GM19324 (cell line): ENCODE data around the gene ZNF483.
"Not testable (repeated sequence)": the region's sequence is repeated elsewhere in the genome, so short reads cannot be mapped to it uniquely, and the experiment has no call there.

Source experiments
- ATAC-seq: cut with Tn5 transposase; IDR thresholded peaks from one replicate; pipeline ENCODE4 v1.9.1; 2021; ENCODE audit warnings: mild to moderate bottlenecking, moderate library complexity; ENCODE audit not compliant: unreplicated experiment, low FRiP score

The ZNF483 gene

GRCh38 chr9:111533099-111533790 lies 8.3 kb downstream of the ZNF483 start:
- no peak for ATAC-seq

DNA sequence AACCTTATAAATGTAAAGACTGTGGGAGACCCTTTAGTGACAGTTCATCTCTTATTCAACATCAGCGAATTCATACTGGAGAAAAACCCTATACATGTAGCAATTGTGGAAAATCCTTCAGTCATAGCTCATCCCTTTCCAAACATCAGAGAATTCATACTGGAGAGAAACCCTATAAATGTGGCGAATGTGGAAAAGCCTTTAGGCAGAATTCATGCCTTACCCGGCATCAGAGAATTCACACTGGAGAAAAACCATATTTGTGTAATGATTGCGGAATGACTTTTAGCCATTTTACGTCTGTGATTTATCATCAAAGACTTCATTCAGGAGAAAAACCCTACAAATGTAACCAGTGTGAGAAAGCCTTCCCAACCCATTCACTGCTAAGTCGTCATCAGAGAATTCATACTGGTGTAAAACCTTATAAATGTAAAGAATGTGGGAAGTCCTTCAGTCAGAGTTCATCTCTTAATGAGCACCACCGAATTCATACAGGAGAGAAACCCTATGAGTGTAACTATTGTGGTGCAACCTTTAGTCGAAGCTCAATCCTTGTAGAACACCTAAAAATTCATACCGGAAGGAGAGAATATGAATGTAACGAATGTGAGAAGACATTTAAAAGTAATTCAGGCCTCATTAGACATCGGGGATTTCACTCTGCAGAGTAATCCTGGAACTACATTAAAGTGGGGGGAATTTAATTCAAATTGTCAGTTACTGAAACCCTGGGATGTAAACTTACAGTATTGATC lies 17.7 kb downstream of the ZNF483 start:
- no peak for ATAC-seq

DNA sequence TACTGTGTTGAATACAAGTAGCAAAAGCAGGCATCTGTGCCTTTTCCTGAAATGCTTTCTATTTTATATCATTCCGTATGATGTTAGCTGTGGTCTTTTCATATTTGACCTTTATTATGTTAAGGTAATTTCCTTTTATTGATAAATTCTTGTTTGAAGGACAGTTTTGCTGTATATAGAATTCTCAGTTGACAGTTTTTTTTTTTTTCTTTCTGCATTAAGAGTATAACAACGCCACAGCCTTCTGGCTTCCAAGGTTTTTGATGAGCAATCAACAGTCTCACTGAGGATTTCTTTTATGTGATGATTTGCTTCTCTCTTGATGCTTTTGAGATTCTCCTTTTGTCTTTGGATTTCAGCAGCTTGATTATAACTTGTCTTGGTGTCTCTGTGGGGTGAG lies 23.6 kb downstream of the ZNF483 start:
- ATAC-seq = no peak

DNA sequence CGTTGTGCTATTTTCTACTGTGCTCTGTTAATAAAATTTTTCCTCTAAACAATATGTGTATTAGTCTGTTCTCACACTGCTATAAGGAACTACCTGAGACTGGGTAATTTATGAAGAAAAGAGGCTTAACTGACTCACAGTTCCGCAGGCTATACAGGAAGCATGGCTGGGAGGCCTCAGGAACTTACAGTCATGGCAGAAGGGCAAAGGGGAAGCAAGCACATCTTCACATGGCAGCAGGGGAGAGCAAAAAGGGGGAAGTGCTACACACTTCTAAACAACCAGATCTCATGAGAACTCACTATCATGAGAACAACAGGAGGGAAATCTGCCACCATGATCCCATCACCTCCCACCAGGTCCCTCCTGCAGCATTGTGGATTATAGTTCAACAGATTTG lies 30.4 kb downstream of the ZNF483 start:
- not testable (repeated sequence) for ATAC-seq

- ATAC-seq = no peak
Measured at GRCh38 chr9:111559000-111559610, 34.1 kb downstream of the ZNF483 start.

DNA sequence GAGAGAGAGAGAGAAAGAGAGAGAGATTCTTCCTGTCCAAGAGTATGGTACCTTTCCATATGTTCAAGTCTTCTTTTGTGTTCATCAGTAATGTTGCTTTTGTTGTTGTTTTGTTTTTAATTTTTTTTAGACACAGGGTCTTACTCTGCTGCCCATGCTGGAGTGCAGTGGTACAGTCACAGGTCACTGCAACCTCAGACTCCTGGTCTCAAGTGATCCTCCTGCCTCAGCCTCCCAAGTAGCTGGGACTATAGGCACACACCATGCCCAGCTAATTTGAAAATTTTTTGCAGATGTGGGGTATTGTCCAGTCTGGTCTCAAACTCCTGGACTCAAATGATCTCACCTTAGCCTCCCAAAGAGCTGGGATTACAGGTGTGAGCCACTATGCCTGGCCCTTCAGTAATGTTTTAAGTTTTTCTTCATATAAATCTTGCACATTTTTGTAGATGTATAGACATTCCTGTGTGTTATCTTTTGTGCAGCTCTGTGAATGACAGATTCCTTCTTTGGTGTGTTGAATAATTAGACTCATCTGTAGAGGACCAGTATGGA lies 36.3 kb downstream of the ZNF483 start:
- no peak for ATAC-seq

DNA sequence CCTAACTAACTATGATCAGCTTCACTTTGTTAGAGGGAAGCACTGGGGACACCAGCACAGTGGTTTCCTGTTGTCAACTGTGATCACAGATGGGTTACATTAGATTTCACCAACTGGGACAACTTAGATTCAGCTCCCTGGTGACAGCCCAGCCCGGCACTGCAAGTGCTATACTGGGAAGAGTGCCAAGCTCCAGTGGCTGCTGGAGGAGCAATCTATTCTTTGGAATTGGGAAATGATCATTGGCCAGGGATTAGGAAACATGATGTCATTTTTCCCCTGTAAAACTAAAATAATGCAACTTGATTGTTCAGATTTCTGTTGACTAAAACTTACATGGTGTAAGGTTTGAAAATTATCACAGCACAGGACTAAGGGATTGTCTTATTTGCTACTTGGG lies 41.3 kb downstream of the ZNF483 start:
- ATAC-seq = no peak

DNA sequence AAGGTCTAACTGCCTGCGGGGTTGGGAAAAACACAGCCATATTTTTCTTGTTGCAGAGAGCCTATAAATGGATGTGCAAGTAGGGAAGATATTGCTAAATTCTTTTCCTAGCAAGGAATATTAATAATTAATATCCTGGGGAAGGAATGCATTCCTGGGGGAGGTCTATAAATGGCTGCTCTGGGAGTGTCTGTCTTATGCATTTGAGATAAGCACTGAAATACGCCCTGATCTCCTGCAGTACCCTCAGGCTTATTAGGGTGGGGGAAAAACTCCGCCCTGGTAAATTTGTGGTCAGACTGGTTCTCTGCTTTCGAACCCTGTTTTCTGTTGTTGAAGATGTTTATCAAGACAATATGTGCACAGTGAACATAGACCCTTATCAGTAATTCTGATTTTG lies 43.1 kb downstream of the ZNF483 start:
- not testable (repeated sequence) for ATAC-seq

GRCh38 chr9:111572950-111573604 lies 48.1 kb downstream of the ZNF483 start:
- no peak for ATAC-seq

DNA sequence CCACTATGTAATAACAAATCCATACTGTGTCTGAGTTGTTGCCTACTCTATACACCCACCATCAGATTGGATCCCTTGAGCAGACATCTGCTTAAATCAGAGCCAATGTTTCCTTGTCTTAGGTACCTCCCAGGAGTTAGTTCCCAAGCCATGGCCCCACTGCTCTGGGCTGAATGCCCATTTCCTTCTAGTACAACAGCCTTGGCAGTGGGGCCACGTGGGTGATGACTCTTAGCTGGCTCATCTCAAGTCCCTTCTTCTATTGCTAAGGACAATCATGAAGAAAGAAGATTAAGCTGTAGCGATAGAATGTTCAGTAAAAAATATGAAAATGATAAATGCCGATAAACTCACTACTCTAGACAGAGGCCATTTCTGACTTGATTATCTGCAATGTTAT lies 57.9 kb downstream of the ZNF483 start:
- ATAC-seq = no peak

DNA sequence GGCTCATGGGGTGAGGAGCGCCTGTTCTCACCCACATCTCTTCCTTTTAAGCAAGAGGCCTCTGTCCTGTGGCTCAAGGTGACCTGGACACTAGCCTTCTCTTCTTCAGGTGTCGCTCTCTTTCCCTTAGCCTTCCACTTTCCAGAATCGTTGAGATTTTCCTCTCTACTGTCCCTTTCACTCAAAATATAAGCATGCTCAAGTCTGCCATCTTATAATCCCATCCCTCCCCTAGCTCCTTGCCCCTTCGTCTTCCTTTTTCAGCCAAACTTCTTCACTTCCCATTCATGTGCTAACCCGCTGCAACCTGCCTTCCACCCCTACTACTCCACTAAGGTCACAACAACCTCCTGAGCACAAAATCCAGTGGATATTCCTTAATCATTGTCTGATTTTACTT lies 61.4 kb downstream of the ZNF483 start:
- no peak for ATAC-seq

DNA sequence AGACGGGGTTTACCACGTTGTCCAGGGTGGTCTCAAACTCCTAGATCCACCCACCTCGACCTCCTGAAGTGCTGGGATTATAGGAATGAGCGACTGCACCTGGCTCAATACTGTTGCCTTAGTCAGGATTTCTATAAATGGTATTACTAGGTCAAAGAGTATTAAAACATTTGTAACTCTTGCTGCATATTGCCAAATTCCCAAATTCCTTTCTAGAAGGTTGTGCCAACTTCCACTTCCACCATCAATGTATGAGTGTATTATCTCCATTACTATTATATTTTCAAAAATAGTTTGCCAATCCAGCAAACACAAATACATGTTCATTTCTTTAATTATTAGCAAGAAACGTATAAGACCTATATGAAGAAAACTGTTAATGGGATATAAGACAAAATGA lies 63.9 kb downstream of the ZNF483 start:
- ATAC-seq = no peak

- no peak for ATAC-seq
Measured at GRCh38 chr9:111597852-111598732, 73.1 kb downstream of the ZNF483 start.

- ATAC-seq = no peak
Measured at GRCh38 chr9:111598733-111599091, 73.7 kb downstream of the ZNF483 start.

DNA sequence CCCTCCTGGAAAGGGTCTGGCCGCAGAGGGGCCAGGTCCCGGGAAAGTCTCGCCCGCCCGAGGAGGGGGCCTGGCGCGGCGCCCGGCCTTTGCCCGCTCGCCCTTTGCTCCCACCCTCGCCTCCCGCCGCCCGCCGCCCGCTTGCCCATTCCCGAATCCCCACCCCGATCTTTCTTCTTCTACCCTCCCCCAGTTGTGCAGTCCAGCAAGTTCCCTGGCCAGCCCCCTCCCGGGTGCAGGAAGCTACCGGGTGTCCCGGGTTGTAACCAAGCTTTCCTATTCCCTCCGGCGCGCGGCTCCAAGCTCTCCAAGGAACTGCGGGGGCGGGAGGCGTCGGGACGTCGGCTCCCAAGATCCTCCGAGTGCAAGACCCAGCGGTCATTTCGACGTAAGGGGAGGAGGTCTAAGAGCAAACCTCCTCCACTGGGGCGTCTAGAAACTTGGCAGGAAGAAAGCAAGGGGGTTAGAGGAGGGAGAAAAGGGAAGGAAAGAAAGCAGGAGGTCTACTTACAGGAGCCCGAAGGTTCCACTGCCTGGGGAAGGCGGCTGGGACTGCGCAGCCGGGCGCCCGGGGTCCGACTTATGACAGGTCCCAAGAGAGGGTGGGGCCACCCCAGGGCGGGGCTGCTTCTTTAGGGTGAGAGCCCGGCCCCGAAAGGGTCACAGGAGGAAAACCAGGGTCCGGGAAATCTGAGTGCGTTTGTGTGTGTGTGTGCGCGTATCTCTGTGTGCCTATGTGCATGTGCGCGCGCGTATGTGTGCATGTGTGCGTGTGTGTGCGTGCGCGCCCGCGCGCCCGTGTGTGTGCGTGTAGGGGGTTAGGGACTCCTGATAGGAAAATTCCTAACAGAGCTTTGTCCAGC lies 74.3 kb downstream of the ZNF483 start, which contains the start of gene PTGR1:
Gene PTGR1, minus strand, starts transcription at position 556 of the 863 bp plus-strand sequence. CDS start 2,225 bp downstream, outside the sequence.
- no peak for ATAC-seq

DNA sequence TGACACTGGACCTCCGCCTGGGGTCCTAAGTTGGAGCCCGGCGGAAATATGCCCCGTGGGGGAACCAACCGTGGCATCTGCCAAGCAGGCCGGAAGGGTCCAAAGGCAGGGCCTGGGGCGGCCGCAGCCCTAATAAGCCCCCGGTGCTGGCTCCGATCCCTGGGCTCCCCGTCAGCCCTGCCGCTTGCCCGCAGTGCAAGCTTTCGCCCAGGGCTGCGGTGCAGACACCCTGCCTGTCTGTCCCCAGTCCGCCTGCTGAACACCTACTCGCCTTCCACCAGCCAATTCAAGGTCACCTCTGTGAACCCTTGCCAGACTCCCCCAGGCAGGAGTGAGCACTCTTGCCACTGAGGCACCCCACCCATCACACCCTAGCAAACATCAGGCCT lies 75.0 kb downstream of the ZNF483 start:
- ATAC-seq = no peak

- ATAC-seq = no peak
Measured at GRCh38 chr9:111601237-111602018, 76.4 kb downstream of the ZNF483 start.

DNA sequence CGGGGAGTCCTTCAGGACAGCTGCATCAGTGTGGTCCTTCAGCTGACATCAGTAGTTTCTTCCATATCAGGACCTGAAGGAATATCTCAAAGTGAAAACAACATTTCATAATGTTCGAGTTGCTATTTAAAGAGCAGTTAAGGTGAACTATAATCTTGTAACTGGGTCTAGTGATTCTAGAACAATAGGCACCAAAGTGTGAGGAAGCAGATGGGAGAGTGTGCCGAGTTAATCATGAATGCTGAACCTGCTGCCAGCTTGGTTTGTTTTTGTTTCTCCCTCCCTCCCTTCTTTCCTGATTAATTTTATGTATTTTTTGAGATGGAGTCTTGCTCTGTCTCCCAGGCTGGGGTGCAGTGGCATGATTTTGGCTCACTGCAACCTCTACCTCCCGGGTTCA lies 78.1 kb downstream of the ZNF483 start:
- no peak for ATAC-seq
